Neural cell (in vitro differentiated cells): ENCODE measurements around the gene GJA3.

Experiments
- EZH2 ChIP-seq: fragments of 200-600, 300-800 bp; shearing (Covaris generic), sonication (generic); IDR thresholded peaks from 2 replicates; pipeline ENCODE4 v1.6.1; 2014; ENCODE audit warnings: antibody characterized with exemption, low read length, borderline replicate concordance, mild to moderate bottlenecking; ENCODE audit not compliant: insufficient read depth, poor library complexity, severe bottlenecking
- SMC3 ChIP-seq: fragments of 450-650 bp; conservative IDR thresholded peaks from 2 replicates; pipeline ENCODE4 v1.6.1; 2014; ENCODE audit warnings: antibody characterized with exemption, mild to moderate bottlenecking, moderate library complexity; ENCODE audit not compliant: poor library complexity
- TAF1 ChIP-seq: IDR thresholded peaks from 2 replicates; pipeline ENCODE4 v1.6.1; 2012; ENCODE audit warnings: low read depth

DNA sequence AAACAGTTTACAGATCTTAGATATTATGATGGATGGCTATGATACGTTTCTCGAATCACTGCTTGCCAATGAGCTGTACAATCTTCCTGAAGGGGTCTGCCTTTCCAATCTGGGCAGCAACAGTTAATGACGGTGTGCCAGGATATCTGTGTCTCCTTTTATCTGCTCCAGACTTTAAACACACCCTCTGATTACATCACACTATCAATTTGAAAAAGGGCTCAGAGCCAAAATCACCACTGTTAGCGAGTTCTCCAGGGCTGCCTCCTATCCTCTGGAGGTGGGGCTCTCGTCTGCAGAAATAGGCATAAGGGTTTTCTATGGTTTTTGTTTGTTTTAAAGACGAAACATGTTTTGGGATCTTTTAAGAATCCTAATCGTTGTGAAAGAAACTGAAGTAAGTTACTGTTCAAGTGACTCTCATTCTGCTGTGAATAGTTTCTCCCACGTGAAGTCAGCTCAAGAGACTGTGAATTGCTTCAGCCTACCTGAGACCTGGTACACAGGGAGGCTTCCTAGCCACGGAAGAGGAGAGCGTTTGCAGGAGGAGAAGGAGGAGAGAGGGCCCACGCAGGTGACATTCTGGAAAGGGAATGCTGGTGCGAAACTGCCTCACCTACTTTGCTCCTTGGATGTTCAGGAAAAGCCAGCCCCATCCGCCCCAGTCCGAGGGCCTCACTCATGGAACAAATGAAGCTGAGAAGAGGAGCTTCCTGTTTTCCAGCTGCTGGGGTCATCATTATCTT is 15.2 kb upstream of the GJA3 start:
- TF ChIP-seq EZH2, result no peak
- TF ChIP-seq TAF1, result no peak
- no peak for TF ChIP-seq SMC3
